ENCODE measurements around the gene DPYD.
"Not testable (repeated sequence)": the region's sequence is repeated elsewhere in the genome, so short reads cannot be mapped to it uniquely, and the experiment has no call there.

DPYD gene

DNA sequence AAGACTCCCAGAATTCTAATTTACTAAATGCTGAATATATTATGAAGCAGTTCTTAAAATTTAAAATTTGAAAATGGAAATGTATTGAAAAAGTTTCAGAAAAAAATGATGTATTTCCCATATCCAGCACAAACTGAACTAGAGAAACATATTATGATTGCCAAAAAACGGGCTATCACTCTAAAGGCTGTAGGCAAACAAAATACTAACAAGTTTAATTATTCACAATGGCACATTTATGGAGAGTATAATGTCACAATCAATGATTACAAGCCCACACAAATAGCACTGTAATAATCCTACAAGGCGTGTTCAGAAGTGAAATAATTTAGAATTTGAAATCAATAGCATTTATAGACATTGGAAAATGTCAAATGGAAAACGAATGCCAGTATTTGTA lies 667.9 kb downstream of the DPYD start:
- Histone ChIP-seq H3K27ac (ENCODE audit: low read depth, low read length) (no peak overlapping the region), H3K4me3 (ENCODE audit: low read depth, low read length) (no peak overlapping the region), H2AFZ (ENCODE audit: low read length, unreplicated experiment) (no peak overlapping the region), H3K27me3 (ENCODE audit: insufficient read depth, low read length) (no peaks in the 10 kb centered on the region), H3K36me3 (ENCODE audit: insufficient read depth, low read length) (no peaks in the 10 kb centered on the region), H3K4me1 (ENCODE audit: control insufficient read depth, insufficient read depth, low read length, unreplicated experiment) (peaks cover 11% of the 10 kb centered on the region), H3K79me2 (ENCODE audit: control insufficient read depth, insufficient read depth, low read length, unreplicated experiment) (no peaks in the 10 kb centered on the region)

DNA sequence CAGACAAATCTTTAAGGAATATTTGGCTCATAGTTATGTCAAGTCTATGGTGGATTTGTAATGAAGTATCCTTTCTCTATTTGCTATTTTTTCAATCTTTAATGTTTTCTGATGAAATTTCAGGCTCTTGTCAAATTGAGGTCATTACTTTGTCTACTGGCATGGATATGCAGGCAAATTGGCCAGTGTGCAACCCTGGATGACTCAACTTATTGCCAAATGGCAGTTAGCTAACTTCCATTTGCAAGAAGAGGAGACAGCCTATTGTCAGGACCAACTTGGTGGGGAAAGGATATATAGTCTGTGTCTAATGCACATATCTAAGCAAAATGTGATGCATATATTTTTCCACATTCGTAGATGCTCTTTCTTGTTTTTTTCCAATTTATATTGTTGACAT lies 668.8 kb downstream of the DPYD start:
- Histone ChIP-seq H3K4me1 (ENCODE audit: control insufficient read depth, insufficient read depth, low read length, unreplicated experiment) (peaks cover 15% of the 10 kb centered on the region), H3K27ac (ENCODE audit: low read depth, low read length) (peak overlapping the region; percentile 37)

DNA sequence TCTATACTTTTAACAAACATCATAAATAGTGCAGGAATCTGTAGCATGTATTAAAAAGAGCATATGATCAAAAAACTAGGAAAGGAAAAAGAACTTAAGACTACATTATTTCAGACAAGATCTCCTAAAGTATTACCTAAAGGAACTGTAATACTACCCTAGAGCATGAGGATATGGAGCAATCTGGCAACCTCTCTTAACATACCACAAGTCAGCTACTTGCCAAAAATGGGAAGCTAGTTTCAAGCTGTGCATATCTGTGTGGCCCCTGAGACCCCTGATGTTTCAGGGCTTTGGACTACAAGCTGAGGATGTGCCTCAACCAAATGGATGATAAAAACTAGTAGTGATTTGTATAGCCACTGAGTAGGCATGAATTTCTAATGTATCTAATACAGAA lies 673.6 kb downstream of the DPYD start:
- Histone ChIP-seq H3K4me3 (ENCODE audit: low read depth, low read length) (no peak overlapping the region), H3K4me1 (ENCODE audit: control insufficient read depth, insufficient read depth, low read length, unreplicated experiment) (peaks cover 26% of the 10 kb centered on the region), H2AFZ (ENCODE audit: low read length, unreplicated experiment) (no peak overlapping the region), H3K27me3 (ENCODE audit: insufficient read depth, low read length) (no peaks in the 10 kb centered on the region), H3K27ac (ENCODE audit: low read depth, low read length) (no peak overlapping the region), H3K36me3 (ENCODE audit: insufficient read depth, low read length) (no peaks in the 10 kb centered on the region), H3K79me2 (ENCODE audit: control insufficient read depth, insufficient read depth, low read length, unreplicated experiment) (no peaks in the 10 kb centered on the region)

More for the DNA sequence above, 668.8 kb downstream of the DPYD start:
- Histone ChIP-seq H2AFZ (ENCODE audit: low read length, unreplicated experiment) (no peak overlapping the region), H3K79me2 (ENCODE audit: control insufficient read depth, insufficient read depth, low read length, unreplicated experiment) (no peaks in the 10 kb centered on the region), H3K4me3 (ENCODE audit: low read depth, low read length) (no peak overlapping the region), H3K27me3 (ENCODE audit: insufficient read depth, low read length) (no peaks in the 10 kb centered on the region), H3K36me3 (ENCODE audit: insufficient read depth, low read length) (no peaks in the 10 kb centered on the region)

DNA sequence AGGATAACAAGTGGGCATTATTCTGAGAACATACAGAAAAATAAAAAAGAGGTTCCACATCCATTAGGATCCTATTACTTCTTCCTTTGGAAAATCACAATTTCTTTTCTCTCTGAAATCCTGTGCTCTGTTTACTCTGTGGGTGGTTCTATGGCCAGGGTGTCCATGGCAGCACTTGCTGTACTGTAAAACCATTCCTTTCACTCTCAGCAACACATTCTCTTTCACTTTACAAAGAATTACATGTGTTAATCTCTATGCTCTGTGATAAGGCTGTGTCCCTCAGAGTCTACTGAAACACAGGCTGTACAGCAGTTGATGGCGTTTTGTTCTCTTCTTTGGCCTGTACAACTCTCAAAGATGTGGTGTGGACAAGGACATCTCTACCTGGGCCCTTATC lies 675.2 kb downstream of the DPYD start:
- Histone ChIP-seq H2AFZ (ENCODE audit: low read length, unreplicated experiment) (peak overlapping the region; percentile 30), H3K4me3 (ENCODE audit: low read depth, low read length) (peak overlapping the region; percentile 56)

DNA sequence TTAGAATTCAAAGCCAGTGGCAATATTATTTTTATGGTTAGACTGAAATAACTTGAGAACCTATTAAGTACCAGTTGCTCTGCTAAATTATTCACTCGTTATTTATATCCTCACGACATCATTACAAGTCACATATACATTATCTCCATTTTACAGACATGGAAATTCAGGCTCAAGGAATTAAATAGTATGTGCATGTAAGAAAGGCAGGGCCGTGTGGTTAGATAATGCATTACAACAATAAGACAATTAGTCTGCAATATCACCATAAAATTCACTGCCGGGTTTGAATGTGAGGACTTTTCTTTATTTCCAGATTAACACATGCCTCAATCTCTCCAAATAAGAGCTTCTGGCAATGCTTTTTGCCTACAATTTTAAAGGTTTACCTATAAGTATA lies 675.8 kb downstream of the DPYD start:
- H3K4me3 ChIP-seq (ENCODE audit: low read depth, low read length): peak overlapping the region; percentile 56
- H3K27ac ChIP-seq (ENCODE audit: low read depth, low read length): no peak overlapping the region
- no peaks in the 10 kb centered on the region for H3K27me3 ChIP-seq (ENCODE audit: insufficient read depth, low read length)
- no peaks in the 10 kb centered on the region for H3K79me2 ChIP-seq (ENCODE audit: control insufficient read depth, insufficient read depth, low read length, unreplicated experiment)
- H3K36me3 ChIP-seq (ENCODE audit: insufficient read depth, low read length): no peaks in the 10 kb centered on the region
- no peak overlapping the region for H2AFZ ChIP-seq (ENCODE audit: low read length, unreplicated experiment)
- peaks cover 19% of the 10 kb centered on the region for H3K4me1 ChIP-seq (ENCODE audit: control insufficient read depth, insufficient read depth, low read length, unreplicated experiment)

More for the DNA sequence above, 675.2 kb downstream of the DPYD start:
- Histone ChIP-seq H3K36me3 (ENCODE audit: insufficient read depth, low read length) (no peaks in the 10 kb centered on the region), H3K27ac (ENCODE audit: low read depth, low read length) (no peak overlapping the region), H3K79me2 (ENCODE audit: control insufficient read depth, insufficient read depth, low read length, unreplicated experiment) (no peaks in the 10 kb centered on the region), H3K27me3 (ENCODE audit: insufficient read depth, low read length) (no peaks in the 10 kb centered on the region), H3K4me1 (ENCODE audit: control insufficient read depth, insufficient read depth, low read length, unreplicated experiment) (peaks cover 19% of the 10 kb centered on the region)

DNA sequence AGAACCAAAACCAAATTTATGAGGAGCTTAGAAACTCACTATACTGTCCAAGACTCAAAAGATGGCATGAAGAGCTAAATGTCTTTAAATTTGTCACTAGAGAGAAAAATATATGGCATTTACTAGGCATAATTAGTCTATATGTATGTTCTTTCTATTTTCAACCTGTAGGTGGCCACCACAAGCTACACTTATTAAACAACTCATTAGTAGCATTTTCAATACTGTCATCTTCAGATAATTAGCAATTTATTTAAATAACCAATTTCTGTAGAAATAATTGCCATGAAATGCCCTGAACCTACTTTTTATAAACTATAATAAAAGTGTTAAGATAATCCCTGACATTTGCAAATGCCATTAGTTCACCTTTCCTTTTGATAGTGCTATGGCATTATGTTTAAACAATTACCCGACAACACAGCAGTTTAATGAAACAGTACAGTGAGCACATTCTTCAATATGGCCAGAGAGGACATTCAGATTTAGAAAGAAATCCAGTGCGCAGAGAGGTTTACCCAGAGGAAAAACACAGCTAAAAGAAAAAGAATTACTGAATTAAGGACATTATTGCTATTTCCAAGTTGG lies 676.8 kb downstream of the DPYD start:
- no peaks in the 10 kb centered on the region for H3K36me3 ChIP-seq (ENCODE audit: insufficient read depth, low read length)
- peaks cover 19% of the 10 kb centered on the region for H3K4me1 ChIP-seq (ENCODE audit: control insufficient read depth, insufficient read depth, low read length, unreplicated experiment)
- no peak overlapping the region for H3K4me3 ChIP-seq (ENCODE audit: low read depth, low read length)
- no peak overlapping the region for H3K27ac ChIP-seq (ENCODE audit: low read depth, low read length)
- H3K27me3 ChIP-seq (ENCODE audit: insufficient read depth, low read length): no peaks in the 10 kb centered on the region
- H3K79me2 ChIP-seq (ENCODE audit: control insufficient read depth, insufficient read depth, low read length, unreplicated experiment): no peaks in the 10 kb centered on the region
- H2AFZ ChIP-seq (ENCODE audit: low read length, unreplicated experiment): no peak overlapping the region

DNA sequence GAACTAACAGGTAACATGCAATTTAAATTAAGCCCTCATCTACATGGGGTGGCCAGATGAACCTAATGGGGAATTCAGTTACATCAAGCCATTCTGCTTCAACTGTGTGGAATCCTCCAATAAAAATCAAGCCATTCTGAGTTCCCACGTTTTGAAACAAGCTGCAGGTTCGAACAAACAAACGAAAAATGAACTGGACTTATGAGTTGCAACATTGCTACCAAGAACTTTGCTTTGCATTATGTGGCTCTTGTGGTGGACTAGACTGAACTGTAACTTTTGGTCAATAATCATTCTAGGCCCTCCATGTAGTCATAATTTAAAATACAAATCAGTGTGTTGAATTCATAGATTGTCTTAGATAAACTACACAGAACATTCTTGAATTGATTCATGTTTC lies 682.0 kb downstream of the DPYD start:
- no peak overlapping the region for H2AFZ ChIP-seq (ENCODE audit: low read length, unreplicated experiment)
- H3K79me2 ChIP-seq (ENCODE audit: control insufficient read depth, insufficient read depth, low read length, unreplicated experiment): no peaks in the 10 kb centered on the region
- no peaks in the 10 kb centered on the region; the same call in 1 of the 2 replicates for H3K36me3 ChIP-seq (ENCODE audit: insufficient read depth, low read length)
- H3K4me1 ChIP-seq (ENCODE audit: control insufficient read depth, insufficient read depth, low read length, unreplicated experiment): no peaks in the 10 kb centered on the region
- no peak overlapping the region for H3K27ac ChIP-seq (ENCODE audit: low read depth, low read length)
- H3K27me3 ChIP-seq (ENCODE audit: insufficient read depth, low read length): no peaks in the 10 kb centered on the region
- no peak overlapping the region for H3K4me3 ChIP-seq (ENCODE audit: low read depth, low read length)

DNA sequence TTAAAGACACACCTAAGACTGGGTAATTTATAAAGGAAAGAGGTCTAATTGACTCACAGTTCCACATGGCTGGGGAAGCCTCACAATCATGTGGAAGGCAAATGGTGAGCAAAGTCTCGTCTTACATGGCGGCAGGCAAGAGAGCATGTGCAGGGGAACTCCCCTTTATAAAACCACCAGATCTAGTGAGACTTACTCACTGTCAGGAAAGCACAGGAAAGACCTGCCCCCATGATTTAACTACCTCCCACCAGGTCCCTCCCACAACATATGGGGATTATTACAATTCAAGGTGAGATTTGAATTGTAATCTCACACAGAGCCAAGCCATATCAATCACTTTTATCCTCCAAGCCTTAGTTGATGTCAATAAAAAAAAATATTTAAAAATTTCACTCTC lies 689.5 kb downstream of the DPYD start:
- H3K27ac ChIP-seq (ENCODE audit: low read depth, low read length); H3K27me3 ChIP-seq (ENCODE audit: insufficient read depth, low read length); H2AFZ ChIP-seq (ENCODE audit: low read length, unreplicated experiment); H3K4me1 ChIP-seq (ENCODE audit: control insufficient read depth, insufficient read depth, low read length, unreplicated experiment); H3K4me3 ChIP-seq (ENCODE audit: low read depth, low read length); H3K36me3 ChIP-seq (ENCODE audit: insufficient read depth, low read length); H3K79me2 ChIP-seq (ENCODE audit: control insufficient read depth, insufficient read depth, low read length, unreplicated experiment): not testable (repeated sequence)

DNA sequence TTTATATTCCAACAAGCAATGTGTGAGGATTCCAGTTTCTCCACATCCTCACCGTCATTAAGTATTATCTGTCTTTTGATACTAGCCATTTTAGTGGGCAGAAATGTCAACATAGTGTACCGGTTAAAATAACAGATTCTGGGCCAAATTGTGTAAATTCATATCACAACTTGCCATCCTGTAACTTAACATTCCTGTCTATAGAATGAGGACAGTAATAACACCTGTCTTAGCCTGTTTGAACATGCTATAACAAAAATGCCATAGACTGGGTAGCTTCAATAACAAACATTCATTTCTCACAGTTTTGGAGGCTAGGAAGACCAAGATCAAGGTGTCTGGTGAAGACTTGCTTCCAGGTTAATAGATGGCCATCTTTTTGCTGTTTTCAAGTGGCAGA lies 708.2 kb downstream of the DPYD start:
- H3K79me2 ChIP-seq (ENCODE audit: control insufficient read depth, insufficient read depth, low read length, unreplicated experiment): no peaks in the 10 kb centered on the region
- no peak overlapping the region for H3K4me3 ChIP-seq (ENCODE audit: low read depth, low read length)
- no peak overlapping the region for H3K27ac ChIP-seq (ENCODE audit: low read depth, low read length)
- no peaks in the 10 kb centered on the region for H3K27me3 ChIP-seq (ENCODE audit: insufficient read depth, low read length)
- no peaks in the 10 kb centered on the region for H3K4me1 ChIP-seq (ENCODE audit: control insufficient read depth, insufficient read depth, low read length, unreplicated experiment)
- H3K36me3 ChIP-seq (ENCODE audit: insufficient read depth, low read length): no peaks in the 10 kb centered on the region
- H2AFZ ChIP-seq (ENCODE audit: low read length, unreplicated experiment): no peak overlapping the region

DNA sequence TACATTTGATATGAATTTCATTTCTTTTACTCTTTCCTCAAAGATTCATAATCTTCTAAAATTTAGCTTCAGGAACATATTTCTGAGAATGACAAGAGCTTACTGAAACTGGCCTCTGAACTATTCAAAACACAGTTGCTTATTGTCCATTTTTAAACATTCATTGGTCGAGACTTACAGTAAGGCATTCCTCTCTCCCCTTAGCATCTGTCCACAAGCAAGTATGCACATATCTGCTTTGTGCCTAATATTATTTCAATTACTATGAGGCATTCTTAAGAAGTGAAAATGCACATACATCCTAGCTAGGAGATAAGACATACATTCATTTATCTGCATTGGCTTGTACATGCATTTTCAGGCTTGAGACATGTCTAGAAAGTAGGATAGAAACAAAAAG lies 710.5 kb downstream of the DPYD start:
- Histone ChIP-seq H3K27me3 (ENCODE audit: insufficient read depth, low read length) (no peaks in the 10 kb centered on the region), H3K4me3 (ENCODE audit: low read depth, low read length) (no peak overlapping the region), H3K4me1 (ENCODE audit: control insufficient read depth, insufficient read depth, low read length, unreplicated experiment) (no peaks in the 10 kb centered on the region), H3K36me3 (ENCODE audit: insufficient read depth, low read length) (no peaks in the 10 kb centered on the region), H3K27ac (ENCODE audit: low read depth, low read length) (no peak overlapping the region), H3K79me2 (ENCODE audit: control insufficient read depth, insufficient read depth, low read length, unreplicated experiment) (no peaks in the 10 kb centered on the region), H2AFZ (ENCODE audit: low read length, unreplicated experiment) (no peak overlapping the region)

DNA sequence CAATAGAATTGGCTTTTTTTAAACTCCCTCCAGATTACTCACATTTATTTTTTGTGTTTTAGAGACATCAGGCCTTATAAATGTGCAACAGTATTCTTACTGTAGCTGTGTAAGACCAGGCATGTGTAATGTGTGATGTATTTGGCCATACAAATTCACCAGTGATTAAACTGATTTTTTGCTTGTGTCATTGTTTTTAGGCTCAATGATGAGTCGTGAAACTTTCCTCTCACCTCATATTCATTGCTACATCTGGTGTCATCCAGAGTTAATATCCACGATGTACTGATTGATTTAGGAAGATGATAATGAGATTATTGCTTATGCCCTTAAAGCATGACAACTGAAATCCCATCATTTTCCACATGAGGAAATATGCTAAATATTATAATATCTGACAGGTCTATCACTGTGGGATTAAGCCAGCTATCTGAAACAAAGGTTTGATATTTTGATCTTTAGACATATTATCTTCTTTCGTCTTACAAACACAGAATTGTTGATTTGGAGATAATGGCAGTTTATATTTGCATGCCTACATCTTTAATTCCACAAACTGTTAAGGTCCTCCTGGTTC lies 711.4 kb downstream of the DPYD start:
- Histone ChIP-seq H3K36me3 (ENCODE audit: insufficient read depth, low read length) (no peaks in the 10 kb centered on the region), H3K79me2 (ENCODE audit: control insufficient read depth, insufficient read depth, low read length, unreplicated experiment) (no peaks in the 10 kb centered on the region), H3K27ac (ENCODE audit: low read depth, low read length) (no peak overlapping the region), H3K27me3 (ENCODE audit: insufficient read depth, low read length) (no peaks in the 10 kb centered on the region), H2AFZ (ENCODE audit: low read length, unreplicated experiment) (no peak overlapping the region), H3K4me3 (ENCODE audit: low read depth, low read length) (no peak overlapping the region), H3K4me1 (ENCODE audit: control insufficient read depth, insufficient read depth, low read length, unreplicated experiment) (peaks cover under 1% of the 10 kb centered on the region)

All from ACC112 (cell line).